Panc1 (cell line): Measurements from ENCODE around the gene NR5A1. TPM values are rescaled to one million over a fixed set of nuclear protein-coding genes. Genes with fewer than 3 reads are reported as not detected.

ENCODE experiments used
- ATAC-seq: fragments of 200-7000 bp; cut with Tn5 transposase; 2 replicates; pipeline ENCODE4 v1.9.1; 2020; ENCODE audit warnings: mild to moderate bottlenecking, moderate library complexity
- BruUV-seq: library from RNA; stranded (reverse); fragments of 400-500 nt; replicated peaks from 2 replicates; lab custom pipeline; 2021; lab: Mats Ljungman, UMichigan
- CTCF ChIA-PET: fragments of 300-600 bp; sonication (Branson Sonifier 250); formaldehyde crosslinking; loops from one replicate; lab custom pipeline; 2022; ENCODE audit warnings: antibody characterized with exemption; lab: Charles Lee
- POLR2A ChIA-PET: fragments of 300-600 bp; sonication (Branson Sonifier 250); formaldehyde crosslinking; loops from one replicate; lab custom pipeline; 2022; ENCODE audit warnings: antibody characterized with exemption; lab: Charles Lee
- DNase-seq: peaks from one replicate; pipeline ENCODE4 v3.0.0-alpha.2; 2010; ENCODE audit warnings: low read depth, low spot score
- H3K27ac ChIP-seq: 2 replicates; pipeline ENCODE4 v1.5.1; 2011; ENCODE audit warnings: mild to moderate bottlenecking, low read length, inconsistent platforms
- H3K27me3 ChIP-seq: fragments of 200-500 bp; sonication (Bioruptor generic); 2 replicates; pipeline ENCODE4 v1.6.0; 2014; ENCODE audit warnings: low read length, inconsistent platforms; ENCODE audit not compliant: control insufficient read depth, insufficient read depth
- H3K36me3 ChIP-seq: fragments of 200-500 bp; sonication (Bioruptor generic); 2 replicates; pipeline ENCODE4 v1.5.1; 2014; ENCODE audit warnings: inconsistent platforms, mild to moderate bottlenecking, low read length, moderate library complexity; ENCODE audit not compliant: control insufficient read depth, insufficient read depth
- H3K4me1 ChIP-seq: 2 replicates; pipeline ENCODE4 v1.5.1; 2011; ENCODE audit warnings: inconsistent platforms, mild to moderate bottlenecking, low read length, moderate library complexity; ENCODE audit not compliant: control insufficient read depth, insufficient read depth
- H3K4me3 ChIP-seq, 2 experiments: 2 replicates each; pipeline ENCODE4 v1.5.1; 2011 to 2012; ENCODE audit warnings: low read depth in 2 of 2, low read length in 2 of 2, mild to moderate bottlenecking in 2 of 2, inconsistent platforms in 1 of 2, moderate library complexity in 1 of 2
- H3K9me3 ChIP-seq: fragments of 200-500 bp; sonication (Bioruptor generic); 2 replicates; pipeline ENCODE4 v1.5.1; 2014; ENCODE audit warnings: low read depth, mild to moderate bottlenecking, inconsistent platforms, low read length, moderate library complexity; ENCODE audit not compliant: control insufficient read depth, insufficient read depth
- POLR2AphosphoS5 ChIP-seq: IDR thresholded peaks from 2 replicates; pipeline ENCODE4 v1.6.1; 2012; ENCODE audit warnings: mild to moderate bottlenecking, low read depth, low read length, moderate library complexity
- SIN3A ChIP-seq: IDR thresholded peaks from 2 replicates; pipeline ENCODE4 v1.6.1; 2012; ENCODE audit warnings: low read depth, mild to moderate bottlenecking, low read length, moderate library complexity, borderline replicate concordance; ENCODE audit not compliant: insufficient read depth
- TCF7L2 ChIP-seq: IDR thresholded peaks from 2 replicates; pipeline ENCODE4 v1.6.1; 2011; ENCODE audit warnings: mild to moderate bottlenecking, low read depth, low read length, inconsistent platforms
- in situ Hi-C: cut with HindIII; loops from 2 replicates; pipeline ENCODE4 v1.10.0; 2016; ENCODE audit warnings: low sequenced_read_pairs, low pct_unique_long_range_greater_than_20kb
- intact Hi-C: fragments of 100-400 bp; cut with micrococcal nuclease; formaldehyde crosslinking; loops from one replicate; pipeline ENCODE4 v1.10.0; 2022; ENCODE audit not compliant: unreplicated experiment
- total RNA-seq: library from RNA; stranded (reverse); gene quantifications from one replicate; pipeline ENCODE4 v1.2.1, GENCODE V29; 2021; ENCODE audit not compliant: unreplicated experiment
- TF ChIP-seq, protein P1 (sequence below): fragments of 450-650 bp; IDR thresholded peaks from 2 replicates; pipeline ENCODE4 v1.5.1; 2017; ENCODE audit warnings: mild to moderate bottlenecking
- TF ChIP-seq, protein P2 (sequence below), 2 experiments: IDR thresholded peaks; 2 replicates each; pipeline ENCODE4 v1.6.1; 2011 to 2012; ENCODE audit warnings: low read depth in 2 of 2, control low read depth in 1 of 2, low read length in 1 of 2, mild to moderate bottlenecking in 1 of 2, moderate library complexity in 1 of 2; ENCODE audit not compliant: insufficient read depth in 1 of 2

Gene NR5A1
- total RNA-seq, 1 experiment from 2014 or later = 2.5 TPM

DNA sequence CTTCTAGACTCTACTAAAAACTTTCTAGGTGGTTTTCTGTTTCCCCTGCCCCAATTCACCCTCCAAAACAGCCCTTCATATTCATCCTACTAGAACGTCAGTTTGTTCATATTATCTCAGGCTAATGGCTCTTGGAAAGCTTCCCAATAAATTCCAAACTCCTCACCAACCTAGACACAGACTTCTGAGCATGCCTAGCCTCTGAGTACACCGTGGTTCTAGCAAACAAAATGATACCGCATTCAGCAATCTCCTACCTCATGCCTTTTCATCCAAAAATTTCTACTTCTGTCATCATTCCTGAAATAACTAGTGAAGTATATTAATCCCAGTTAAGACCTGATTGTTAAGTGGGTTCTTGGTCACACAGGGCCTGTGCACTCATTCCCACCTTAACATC, 46.5 kb upstream of the NR5A1 start:
- Histone ChIP-seq H3K36me3 (no peaks in the 10 kb centered on the region), H3K27ac (no peak overlapping the region), H3K4me1 (peaks cover 4% of the 10 kb centered on the region; the same call in 1 of the 2 replicates), H3K9me3 (no peaks in the 10 kb centered on the region), H3K4me3 (no peak overlapping the region), H3K27me3 (no peaks in the 10 kb centered on the region)
- TF ChIP-seq SIN3A (no peak), TCF7L2 (no peak), POLR2AphosphoS5 (no peak)
- TF ChIP-seq, protein P1, sequence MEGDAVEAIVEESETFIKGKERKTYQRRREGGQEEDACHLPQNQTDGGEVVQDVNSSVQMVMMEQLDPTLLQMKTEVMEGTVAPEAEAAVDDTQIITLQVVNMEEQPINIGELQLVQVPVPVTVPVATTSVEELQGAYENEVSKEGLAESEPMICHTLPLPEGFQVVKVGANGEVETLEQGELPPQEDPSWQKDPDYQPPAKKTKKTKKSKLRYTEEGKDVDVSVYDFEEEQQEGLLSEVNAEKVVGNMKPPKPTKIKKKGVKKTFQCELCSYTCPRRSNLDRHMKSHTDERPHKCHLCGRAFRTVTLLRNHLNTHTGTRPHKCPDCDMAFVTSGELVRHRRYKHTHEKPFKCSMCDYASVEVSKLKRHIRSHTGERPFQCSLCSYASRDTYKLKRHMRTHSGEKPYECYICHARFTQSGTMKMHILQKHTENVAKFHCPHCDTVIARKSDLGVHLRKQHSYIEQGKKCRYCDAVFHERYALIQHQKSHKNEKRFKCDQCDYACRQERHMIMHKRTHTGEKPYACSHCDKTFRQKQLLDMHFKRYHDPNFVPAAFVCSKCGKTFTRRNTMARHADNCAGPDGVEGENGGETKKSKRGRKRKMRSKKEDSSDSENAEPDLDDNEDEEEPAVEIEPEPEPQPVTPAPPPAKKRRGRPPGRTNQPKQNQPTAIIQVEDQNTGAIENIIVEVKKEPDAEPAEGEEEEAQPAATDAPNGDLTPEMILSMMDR = no peak
- TF ChIP-seq, protein P2, sequence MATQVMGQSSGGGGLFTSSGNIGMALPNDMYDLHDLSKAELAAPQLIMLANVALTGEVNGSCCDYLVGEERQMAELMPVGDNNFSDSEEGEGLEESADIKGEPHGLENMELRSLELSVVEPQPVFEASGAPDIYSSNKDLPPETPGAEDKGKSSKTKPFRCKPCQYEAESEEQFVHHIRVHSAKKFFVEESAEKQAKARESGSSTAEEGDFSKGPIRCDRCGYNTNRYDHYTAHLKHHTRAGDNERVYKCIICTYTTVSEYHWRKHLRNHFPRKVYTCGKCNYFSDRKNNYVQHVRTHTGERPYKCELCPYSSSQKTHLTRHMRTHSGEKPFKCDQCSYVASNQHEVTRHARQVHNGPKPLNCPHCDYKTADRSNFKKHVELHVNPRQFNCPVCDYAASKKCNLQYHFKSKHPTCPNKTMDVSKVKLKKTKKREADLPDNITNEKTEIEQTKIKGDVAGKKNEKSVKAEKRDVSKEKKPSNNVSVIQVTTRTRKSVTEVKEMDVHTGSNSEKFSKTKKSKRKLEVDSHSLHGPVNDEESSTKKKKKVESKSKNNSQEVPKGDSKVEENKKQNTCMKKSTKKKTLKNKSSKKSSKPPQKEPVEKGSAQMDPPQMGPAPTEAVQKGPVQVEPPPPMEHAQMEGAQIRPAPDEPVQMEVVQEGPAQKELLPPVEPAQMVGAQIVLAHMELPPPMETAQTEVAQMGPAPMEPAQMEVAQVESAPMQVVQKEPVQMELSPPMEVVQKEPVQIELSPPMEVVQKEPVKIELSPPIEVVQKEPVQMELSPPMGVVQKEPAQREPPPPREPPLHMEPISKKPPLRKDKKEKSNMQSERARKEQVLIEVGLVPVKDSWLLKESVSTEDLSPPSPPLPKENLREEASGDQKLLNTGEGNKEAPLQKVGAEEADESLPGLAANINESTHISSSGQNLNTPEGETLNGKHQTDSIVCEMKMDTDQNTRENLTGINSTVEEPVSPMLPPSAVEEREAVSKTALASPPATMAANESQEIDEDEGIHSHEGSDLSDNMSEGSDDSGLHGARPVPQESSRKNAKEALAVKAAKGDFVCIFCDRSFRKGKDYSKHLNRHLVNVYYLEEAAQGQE (IDR thresholded peaks at IDR 0.05; ENCODE audit: insufficient read depth in 1 of 2, low read depth in 2 of 2, low read length in 1 of 2) = no peak
- CTCF ChIA-PET = no interaction called here
- POLR2A ChIA-PET = no interaction called here
- ATAC-seq (no peak), DNase-seq (no peak)
- in situ Hi-C loops (no loop called here), intact Hi-C loops (no loop called here)
- no TSS peak for BruUV-seq

DNA sequence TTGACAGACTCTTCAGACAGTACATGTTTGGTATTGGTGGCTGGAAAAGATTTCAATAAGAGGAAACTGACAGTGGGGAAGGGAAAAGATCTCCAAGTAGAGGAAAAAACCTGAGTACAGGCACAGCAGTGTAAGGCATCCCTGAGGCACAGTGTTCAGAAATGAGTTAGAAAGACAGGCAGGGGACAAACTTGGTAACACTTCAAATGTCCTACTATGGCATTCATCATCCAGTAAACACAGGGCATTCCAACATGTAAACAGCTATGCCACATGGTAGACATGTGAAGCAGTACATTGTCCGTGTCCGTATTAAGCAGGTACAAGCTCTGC, 45.0 kb upstream of the NR5A1 start:
- ATAC-seq (peak; percentile 64), DNase-seq (no peak)
- no peak for TF ChIP-seq TCF7L2
- TF ChIP-seq, protein P1 = no peak
- TF ChIP-seq, protein P2 (IDR thresholded peaks at IDR 0.05; ENCODE audit: insufficient read depth in 1 of 2, low read depth in 2 of 2, low read length in 1 of 2) = no peak
- TF ChIP-seq POLR2AphosphoS5 = no peak
- no peak for TF ChIP-seq SIN3A
- 0 out of 2 replicates have a peak overlapping the region, but pooled peaks have one; percentile 8 for H3K27ac ChIP-seq
- in situ Hi-C loops = no loop called here
- ChIA-PET POLR2A (no interaction called here), CTCF (interaction anchor here (1.0 to 1.4 kb wide), 3 partner anchors 65 to 214 kb away, joined by 4 to 6 read pairs (median 6); no protein-coding TSS in a partner anchor)
- intact Hi-C loops = no loop called here
- no TSS peak for BruUV-seq
- H3K4me3 ChIP-seq = no peak overlapping the region
- H3K36me3 ChIP-seq = no peaks in the 10 kb centered on the region
- no peaks in the 10 kb centered on the region for H3K9me3 ChIP-seq
- no peaks in the 10 kb centered on the region for H3K27me3 ChIP-seq
- H3K4me1 ChIP-seq = peaks cover 4% of the 10 kb centered on the region; the same call in 1 of the 2 replicates
